K562 (cell line): ENCODE measurements around the gene PRELID1. TPM values are rescaled to one million over a fixed set of nuclear protein-coding genes. Genes with fewer than 3 reads are reported as not detected.

Experiments used
- BCL6 ChIP-seq: fragments of 250-450 bp; sonication (Bioruptor Pico); IDR thresholded peaks from 2 replicates; pipeline ENCODE4 v1.4.0; 2020
- BMI1 ChIP-seq: fragments of 150-350 bp; IDR thresholded peaks from 2 replicates; pipeline ENCODE4 v1.6.1; 2014; ENCODE audit warnings: low read length
- BRCA1 ChIP-seq, 2 experiments: fragments of 450-650 bp in 1 of 2; sonication (generic) in 1 of 2; formaldehyde crosslinking in 1 of 2; IDR thresholded peaks; 2 replicates each; pipeline versions ENCODE4 v1.5.0 to v1.6.1; 2017 to 2020; ENCODE audit warnings: mild to moderate bottlenecking in 1 of 2, missing genetic modification reagents in 1 of 2
- BRD9 ChIP-seq: fragments of 450-650 bp; IDR thresholded peaks from 2 replicates; pipeline ENCODE4 v1.6.1; 2018; ENCODE audit warnings: low read depth; ENCODE audit not compliant: partially characterized antibody
- E2F3 ChIP-seq: fragments of 250-450 bp; sonication (Bioruptor Pico); IDR thresholded peaks from 2 replicates; pipeline ENCODE4 v1.4.0; 2020; ENCODE audit warnings: mild to moderate bottlenecking
- EHMT2 ChIP-seq: fragments of 450-650 bp; IDR thresholded peaks from 2 replicates; pipeline ENCODE4 v1.6.1; 2018; ENCODE audit warnings: antibody characterized with exemption
- EP400 ChIP-seq: fragments of 450-650 bp; IDR thresholded peaks from 2 replicates; pipeline ENCODE4 v1.6.1; 2017; ENCODE audit warnings: antibody characterized with exemption, mild to moderate bottlenecking, moderate library complexity
- ETV5 ChIP-seq: sonication (generic); formaldehyde crosslinking; IDR thresholded peaks from 2 replicates; pipeline ENCODE4 v1.4.0; 2020; ENCODE audit warnings: low read depth, mild to moderate bottlenecking, missing genetic modification reagents
- HES1 ChIP-seq: fragments of 450-650 bp; IDR thresholded peaks from 2 replicates; pipeline ENCODE4 v1.6.1; 2016; ENCODE audit warnings: low read depth, mild to moderate bottlenecking, moderate library complexity
- HNRNPH1 ChIP-seq: fragments of 200-400 bp; formaldehyde crosslinking; optimal IDR thresholded peaks from 2 replicates; pipeline ENCODE3; 2017; ENCODE audit warnings: low read depth, mild to moderate bottlenecking, low read length, moderate library complexity
- SNRNP70 ChIP-seq: fragments of 200-400 bp; formaldehyde crosslinking; optimal IDR thresholded peaks from 2 replicates; pipeline ENCODE3; 2017; ENCODE audit warnings: low read depth, low read length
- U2AF1 ChIP-seq: fragments of 200-400 bp; formaldehyde crosslinking; optimal IDR thresholded peaks from 2 replicates; pipeline ENCODE3; 2017; ENCODE audit warnings: mild to moderate bottlenecking, low read depth, low read length, moderate library complexity
- polyA plus RNA-seq, 8 experiments: library from polyadenylated mRNA; depleted of rRNA in 4 of 8; stranded (reverse) in 5 of 8; unstranded in 3 of 8; fragments of >200 nt; fragmentation: Nextera tagmentation in 2 of 8; fragmentation: Illumina TruSeq in 1 of 8; extraction: Ambion mirVana in 2 of 8; extraction: Trizol in 1 of 8; gene quantifications; 2 replicates each; pipeline versions ENCODE4 v1.2.1 to v1.2.3, GENCODE V29; 2011 to 2014; ENCODE audit warnings: inconsistent platforms in 1 of 8, missing spikeins in 1 of 8
- total RNA-seq, 7 experiments: library from RNA; depleted of rRNA in 6 of 7; stranded (reverse); fragments of >200 nt in 6 of 7; fragmentation: Illumina TruSeq in 2 of 7; extraction: Trizol in 2 of 7; gene quantifications; 2 replicates each; pipeline versions ENCODE4 v1.2.1 to v1.2.3, GENCODE V29; 2011 to 2021; ENCODE audit warnings: low replicate concordance in 1 of 7
- TF ChIP-seq, protein P1 (sequence below): fragments of 450-650 bp; IDR thresholded peaks from 2 replicates; pipeline ENCODE4 v1.6.1; 2016; ENCODE audit warnings: mild to moderate bottlenecking, moderate library complexity
- TF ChIP-seq, protein P2 (sequence below), 2 experiments: IDR thresholded peaks; 2 replicates each; pipeline ENCODE4 v1.6.1; 2011; ENCODE audit warnings: borderline replicate concordance in 1 of 2, control low read depth in 1 of 2, low read depth in 1 of 2, low read length in 1 of 2, mild to moderate bottlenecking in 1 of 2, mixed read lengths in 1 of 2, moderate library complexity in 1 of 2; ENCODE audit not compliant: insufficient read depth in 1 of 2, insufficient read length in 1 of 2, poor library complexity in 1 of 2, severe bottlenecking in 1 of 2; ENCODE audit errors: extremely low read depth in 1 of 2

PRELID1 gene
- total and polyA plus RNA-seq, 9 of the 15 experiments (the other 6 are each of a cell fraction or from before 2014, with no cell fraction given), result 40.1 to 484 (median 340) TPM

DNA sequence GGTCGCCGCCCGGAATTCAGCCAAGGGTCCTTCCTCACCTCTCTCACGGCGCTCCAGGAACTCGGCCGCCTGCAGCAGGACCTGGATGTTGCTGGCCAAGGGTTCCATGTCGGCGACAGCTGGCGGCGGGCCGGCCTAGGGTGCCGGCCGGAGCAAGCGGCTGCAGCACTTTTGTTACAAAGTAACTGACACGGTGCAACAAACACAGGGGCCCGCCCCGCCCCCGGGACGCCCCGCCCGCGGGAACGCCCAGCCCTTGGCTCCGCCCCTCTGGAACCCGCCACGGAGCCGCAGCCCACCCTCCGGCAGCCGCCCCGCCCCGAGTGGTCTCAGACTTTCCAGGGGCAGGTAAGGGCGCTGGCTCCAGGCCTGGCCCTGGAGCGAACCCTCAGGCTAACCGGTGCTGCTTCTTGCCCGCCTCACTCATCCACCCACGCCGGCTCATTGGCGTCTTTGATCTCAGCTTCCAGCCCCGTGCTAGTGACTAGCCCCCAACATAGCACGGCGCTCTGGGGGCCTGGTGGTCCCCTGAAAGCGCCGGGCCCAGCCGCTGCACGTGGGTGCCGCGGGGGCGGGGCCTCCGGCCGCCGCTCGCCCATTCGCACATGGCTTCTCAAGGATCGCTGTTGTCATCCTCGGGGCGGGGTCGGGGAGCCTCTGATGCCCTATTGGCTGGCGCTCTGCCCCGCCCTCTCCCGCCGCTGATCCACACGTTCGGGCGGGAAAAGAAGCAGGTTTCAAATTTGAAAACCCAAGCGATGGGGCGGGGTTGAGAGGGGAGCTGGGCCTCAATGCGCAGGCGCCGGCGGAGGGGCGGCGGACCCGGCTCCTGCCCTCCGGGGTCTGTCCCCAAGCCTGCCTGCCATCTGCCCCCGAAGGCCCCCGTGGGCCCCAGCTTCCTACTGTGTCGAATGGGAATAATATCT lies 8.4 kb downstream of the PRELID1 start, which contains the start of gene MXD3 (continued):
- TF ChIP-seq, protein P1, sequence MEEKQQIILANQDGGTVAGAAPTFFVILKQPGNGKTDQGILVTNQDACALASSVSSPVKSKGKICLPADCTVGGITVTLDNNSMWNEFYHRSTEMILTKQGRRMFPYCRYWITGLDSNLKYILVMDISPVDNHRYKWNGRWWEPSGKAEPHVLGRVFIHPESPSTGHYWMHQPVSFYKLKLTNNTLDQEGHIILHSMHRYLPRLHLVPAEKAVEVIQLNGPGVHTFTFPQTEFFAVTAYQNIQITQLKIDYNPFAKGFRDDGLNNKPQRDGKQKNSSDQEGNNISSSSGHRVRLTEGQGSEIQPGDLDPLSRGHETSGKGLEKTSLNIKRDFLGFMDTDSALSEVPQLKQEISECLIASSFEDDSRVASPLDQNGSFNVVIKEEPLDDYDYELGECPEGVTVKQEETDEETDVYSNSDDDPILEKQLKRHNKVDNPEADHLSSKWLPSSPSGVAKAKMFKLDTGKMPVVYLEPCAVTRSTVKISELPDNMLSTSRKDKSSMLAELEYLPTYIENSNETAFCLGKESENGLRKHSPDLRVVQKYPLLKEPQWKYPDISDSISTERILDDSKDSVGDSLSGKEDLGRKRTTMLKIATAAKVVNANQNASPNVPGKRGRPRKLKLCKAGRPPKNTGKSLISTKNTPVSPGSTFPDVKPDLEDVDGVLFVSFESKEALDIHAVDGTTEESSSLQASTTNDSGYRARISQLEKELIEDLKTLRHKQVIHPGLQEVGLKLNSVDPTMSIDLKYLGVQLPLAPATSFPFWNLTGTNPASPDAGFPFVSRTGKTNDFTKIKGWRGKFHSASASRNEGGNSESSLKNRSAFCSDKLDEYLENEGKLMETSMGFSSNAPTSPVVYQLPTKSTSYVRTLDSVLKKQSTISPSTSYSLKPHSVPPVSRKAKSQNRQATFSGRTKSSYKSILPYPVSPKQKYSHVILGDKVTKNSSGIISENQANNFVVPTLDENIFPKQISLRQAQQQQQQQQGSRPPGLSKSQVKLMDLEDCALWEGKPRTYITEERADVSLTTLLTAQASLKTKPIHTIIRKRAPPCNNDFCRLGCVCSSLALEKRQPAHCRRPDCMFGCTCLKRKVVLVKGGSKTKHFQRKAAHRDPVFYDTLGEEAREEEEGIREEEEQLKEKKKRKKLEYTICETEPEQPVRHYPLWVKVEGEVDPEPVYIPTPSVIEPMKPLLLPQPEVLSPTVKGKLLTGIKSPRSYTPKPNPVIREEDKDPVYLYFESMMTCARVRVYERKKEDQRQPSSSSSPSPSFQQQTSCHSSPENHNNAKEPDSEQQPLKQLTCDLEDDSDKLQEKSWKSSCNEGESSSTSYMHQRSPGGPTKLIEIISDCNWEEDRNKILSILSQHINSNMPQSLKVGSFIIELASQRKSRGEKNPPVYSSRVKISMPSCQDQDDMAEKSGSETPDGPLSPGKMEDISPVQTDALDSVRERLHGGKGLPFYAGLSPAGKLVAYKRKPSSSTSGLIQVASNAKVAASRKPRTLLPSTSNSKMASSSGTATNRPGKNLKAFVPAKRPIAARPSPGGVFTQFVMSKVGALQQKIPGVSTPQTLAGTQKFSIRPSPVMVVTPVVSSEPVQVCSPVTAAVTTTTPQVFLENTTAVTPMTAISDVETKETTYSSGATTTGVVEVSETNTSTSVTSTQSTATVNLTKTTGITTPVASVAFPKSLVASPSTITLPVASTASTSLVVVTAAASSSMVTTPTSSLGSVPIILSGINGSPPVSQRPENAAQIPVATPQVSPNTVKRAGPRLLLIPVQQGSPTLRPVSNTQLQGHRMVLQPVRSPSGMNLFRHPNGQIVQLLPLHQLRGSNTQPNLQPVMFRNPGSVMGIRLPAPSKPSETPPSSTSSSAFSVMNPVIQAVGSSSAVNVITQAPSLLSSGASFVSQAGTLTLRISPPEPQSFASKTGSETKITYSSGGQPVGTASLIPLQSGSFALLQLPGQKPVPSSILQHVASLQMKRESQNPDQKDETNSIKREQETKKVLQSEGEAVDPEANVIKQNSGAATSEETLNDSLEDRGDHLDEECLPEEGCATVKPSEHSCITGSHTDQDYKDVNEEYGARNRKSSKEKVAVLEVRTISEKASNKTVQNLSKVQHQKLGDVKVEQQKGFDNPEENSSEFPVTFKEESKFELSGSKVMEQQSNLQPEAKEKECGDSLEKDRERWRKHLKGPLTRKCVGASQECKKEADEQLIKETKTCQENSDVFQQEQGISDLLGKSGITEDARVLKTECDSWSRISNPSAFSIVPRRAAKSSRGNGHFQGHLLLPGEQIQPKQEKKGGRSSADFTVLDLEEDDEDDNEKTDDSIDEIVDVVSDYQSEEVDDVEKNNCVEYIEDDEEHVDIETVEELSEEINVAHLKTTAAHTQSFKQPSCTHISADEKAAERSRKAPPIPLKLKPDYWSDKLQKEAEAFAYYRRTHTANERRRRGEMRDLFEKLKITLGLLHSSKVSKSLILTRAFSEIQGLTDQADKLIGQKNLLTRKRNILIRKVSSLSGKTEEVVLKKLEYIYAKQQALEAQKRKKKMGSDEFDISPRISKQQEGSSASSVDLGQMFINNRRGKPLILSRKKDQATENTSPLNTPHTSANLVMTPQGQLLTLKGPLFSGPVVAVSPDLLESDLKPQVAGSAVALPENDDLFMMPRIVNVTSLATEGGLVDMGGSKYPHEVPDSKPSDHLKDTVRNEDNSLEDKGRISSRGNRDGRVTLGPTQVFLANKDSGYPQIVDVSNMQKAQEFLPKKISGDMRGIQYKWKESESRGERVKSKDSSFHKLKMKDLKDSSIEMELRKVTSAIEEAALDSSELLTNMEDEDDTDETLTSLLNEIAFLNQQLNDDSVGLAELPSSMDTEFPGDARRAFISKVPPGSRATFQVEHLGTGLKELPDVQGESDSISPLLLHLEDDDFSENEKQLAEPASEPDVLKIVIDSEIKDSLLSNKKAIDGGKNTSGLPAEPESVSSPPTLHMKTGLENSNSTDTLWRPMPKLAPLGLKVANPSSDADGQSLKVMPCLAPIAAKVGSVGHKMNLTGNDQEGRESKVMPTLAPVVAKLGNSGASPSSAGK, result peak; percentile 83
- TF ChIP-seq SNRNP70 (no peak), HES1 (no peak), HNRNPH1 (no peak), BMI1 (no peak), ETV5 (CRISPR knock-in tag) (no peak), BRD9 (no peak), E2F3 (CRISPR knock-in tag) (peak; percentile 92), BRCA1 (IDR thresholded peaks at IDR 0.05) (no peak), BRCA1 (CRISPR knock-in tag; IDR thresholded peaks at IDR 0.05) (no peak), U2AF1 (no peak), EHMT2 (no peak), EP400 (peak; percentile 99), BCL6 (no peak)
- TF ChIP-seq, protein P2, sequence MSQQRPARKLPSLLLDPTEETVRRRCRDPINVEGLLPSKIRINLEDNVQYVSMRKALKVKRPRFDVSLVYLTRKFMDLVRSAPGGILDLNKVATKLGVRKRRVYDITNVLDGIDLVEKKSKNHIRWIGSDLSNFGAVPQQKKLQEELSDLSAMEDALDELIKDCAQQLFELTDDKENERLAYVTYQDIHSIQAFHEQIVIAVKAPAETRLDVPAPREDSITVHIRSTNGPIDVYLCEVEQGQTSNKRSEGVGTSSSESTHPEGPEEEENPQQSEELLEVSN (IDR thresholded peaks at IDR 0.05; ENCODE audit: borderline replicate concordance in 1 of 2, extremely low read depth in 1 of 2, insufficient read depth in 1 of 2, insufficient read length in 1 of 2, low read depth in 1 of 2, low read length in 1 of 2, poor library complexity in 1 of 2, severe bottlenecking in 1 of 2), result peak; percentile 80 to 92
